K562 (cell line): ENCODE data around the gene ETHE1. TPM values are rescaled to one million over a fixed set of nuclear protein-coding genes. Genes with fewer than 3 reads are reported as not detected.

ENCODE experiments used
- BRF2 ChIP-seq: IDR thresholded peaks from 3 replicates; pipeline ENCODE4 v1.6.1; 2011; ENCODE audit warnings: borderline replicate concordance, mild to moderate bottlenecking; ENCODE audit not compliant: insufficient read length, insufficient read depth
- CBFA2T3 ChIP-seq: fragments of 450-650 bp; IDR thresholded peaks from 2 replicates; pipeline ENCODE4 v1.6.1; 2017
- CTBP1 ChIP-seq: fragments of 450-650 bp; IDR thresholded peaks from 2 replicates; pipeline ENCODE4 v1.6.1; 2016; ENCODE audit warnings: borderline replicate concordance
- DMBX1 ChIP-seq: fragments of 250-450 bp; sonication (Bioruptor Pico); IDR thresholded peaks from 2 replicates; pipeline ENCODE4 v1.8.0; 2022; ENCODE audit warnings: inconsistent platforms, mild to moderate bottlenecking, moderate library complexity, borderline replicate concordance
- E2F6 ChIP-seq, 2 experiments: IDR thresholded peaks; 2 replicates each; pipeline ENCODE4 v1.6.1; 2011; ENCODE audit warnings: borderline replicate concordance in 1 of 2, control low read depth in 1 of 2, low read depth in 1 of 2, low read length in 1 of 2, mild to moderate bottlenecking in 1 of 2, mixed read lengths in 1 of 2, moderate library complexity in 1 of 2; ENCODE audit not compliant: insufficient read depth in 1 of 2, insufficient read length in 1 of 2, poor library complexity in 1 of 2, severe bottlenecking in 1 of 2; ENCODE audit errors: extremely low read depth in 1 of 2
- ETV1 ChIP-seq: fragments of 450-650 bp; conservative IDR thresholded peaks from 2 replicates; pipeline ENCODE4 v1.6.1; 2016; ENCODE audit warnings: missing genetic modification characterization, control low read depth, low read depth, missing compliant biosample characterization
- GTF2B ChIP-seq: IDR thresholded peaks from 2 replicates; pipeline ENCODE4 v1.6.1; 2011; ENCODE audit not compliant: insufficient read length; ENCODE audit errors: extremely low read depth
- MBD1 ChIP-seq: fragments of 250-450 bp; sonication (Bioruptor Pico); IDR thresholded peaks from 2 replicates; pipeline ENCODE4 v1.8.0; 2022; ENCODE audit warnings: inconsistent platforms
- MCM3 ChIP-seq: fragments of 450-650 bp; IDR thresholded peaks from 2 replicates; pipeline ENCODE4 v1.6.1; 2016
- MECOM ChIP-seq: fragments of 250-450 bp; sonication (Bioruptor Pico); IDR thresholded peaks from 2 replicates; pipeline ENCODE4 v1.8.0; 2022; ENCODE audit warnings: inconsistent platforms
- MNT ChIP-seq, 2 experiments: fragments of 450-650 bp; conservative IDR thresholded peaks; 2 replicates each; pipeline ENCODE4 v1.6.1; 2017; ENCODE audit warnings: mild to moderate bottlenecking in 2 of 2, moderate library complexity in 2 of 2
- PHB ChIP-seq: fragments of 250-450 bp; sonication (Bioruptor Pico); IDR thresholded peaks from 2 replicates; pipeline ENCODE4 v1.5.0; 2021
- RFX5 ChIP-seq: IDR thresholded peaks from 2 replicates; pipeline ENCODE4 v1.6.1; 2011; ENCODE audit warnings: low read depth, mild to moderate bottlenecking, improper control_type of control experiment, low read length
- SIN3A ChIP-seq, 2 experiments: fragments of 150-350 bp in 1 of 2; IDR thresholded peaks; 2 replicates each; pipeline ENCODE4 v1.6.1; 2011 to 2016; ENCODE audit warnings: borderline replicate concordance in 2 of 2, low read depth in 2 of 2, low read length in 2 of 2, mild to moderate bottlenecking in 2 of 2, moderate library complexity in 2 of 2; ENCODE audit not compliant: control insufficient read depth in 1 of 2
- STAT6 ChIP-seq: sonication (generic); formaldehyde crosslinking; IDR thresholded peaks from 2 replicates; pipeline ENCODE4 v1.8.1; 2023; ENCODE audit warnings: mild to moderate bottlenecking, missing genetic modification reagents
- TRIM28 ChIP-seq: fragments of 450-650 bp; IDR thresholded peaks from 2 replicates; pipeline ENCODE4 v1.6.1; 2017
- ZNF408 ChIP-seq: fragments of 250-450 bp; sonication (Bioruptor Pico); IDR thresholded peaks from 2 replicates; pipeline ENCODE4 v1.4.0; 2020; ENCODE audit warnings: low read depth, mild to moderate bottlenecking, moderate library complexity
- ZNF696 ChIP-seq: fragments of 250-450 bp; sonication (Bioruptor Pico); conservative IDR thresholded peaks from 2 replicates; pipeline ENCODE4 v1.4.0; 2020; ENCODE audit warnings: mild to moderate bottlenecking, moderate library complexity
- polyA plus RNA-seq, 8 experiments: library from polyadenylated mRNA; depleted of rRNA in 4 of 8; stranded (reverse) in 5 of 8; unstranded in 3 of 8; fragments of >200 nt; fragmentation: Nextera tagmentation in 2 of 8; fragmentation: Illumina TruSeq in 1 of 8; extraction: Ambion mirVana in 2 of 8; extraction: Trizol in 1 of 8; gene quantifications; 2 replicates each; pipeline versions ENCODE4 v1.2.1 to v1.2.3, GENCODE V29; 2011 to 2014; ENCODE audit warnings: inconsistent platforms in 1 of 8, missing spikeins in 1 of 8
- total RNA-seq, 7 experiments: library from RNA; depleted of rRNA in 6 of 7; stranded (reverse); fragments of >200 nt in 6 of 7; fragmentation: Illumina TruSeq in 2 of 7; extraction: Trizol in 2 of 7; gene quantifications; 2 replicates each; pipeline versions ENCODE4 v1.2.1 to v1.2.3, GENCODE V29; 2011 to 2021; ENCODE audit warnings: low replicate concordance in 1 of 7

The ETHE1 gene
- total and polyA plus RNA-seq, 9 of the 15 experiments (the other 6 are each of a cell fraction or from before 2014, with no cell fraction given), result 2.9 to 21.0 (median 10.2) TPM

GRCh38 chr19:43462785-43463380, 64.1 kb downstream of the ETHE1 start (continued):
- TF ChIP-seq GTF2B (no peak), STAT6 (CRISPR knock-in tag) (no peak), ZNF696 (no peak), ETV1 (tag) (no peak), E2F6 (IDR thresholded peaks at IDR 0.05; ENCODE audit: borderline replicate concordance in 1 of 2, extremely low read depth in 1 of 2, insufficient read depth in 1 of 2, insufficient read length in 1 of 2, low read depth in 1 of 2, low read length in 1 of 2, poor library complexity in 1 of 2, severe bottlenecking in 1 of 2) (peak; percentile 38 to 43), MNT (conservative IDR thresholded peaks at IDR 0.05) (no peak), MECOM (0 out of 2 replicates have a peak, but pooled peaks have one; percentile 12), ZNF408 (CRISPR knock-in tag) (no peak), TRIM28 (no peak), MCM3 (no peak), CBFA2T3 (no peak), DMBX1 (CRISPR knock-in tag) (no peak), SIN3A (IDR thresholded peaks at IDR 0.05; ENCODE audit: borderline replicate concordance in 2 of 2, control insufficient read depth in 1 of 2, low read depth in 2 of 2, low read length in 2 of 2) (no peak), CTBP1 (no peak; the same call in 1 of the 2 replicates), RFX5 (no peak), BRF2 (no peak), PHB (CRISPR knock-in tag) (no peak), MBD1 (CRISPR knock-in tag) (no peak)
